Stimulated activated CD4-positive, alpha-beta T cell treated with anti-CD3 and anti-CD28 coated beads, TNF-alpha, amount 100 ng/mL, for 4 hours (primary cell): Measurements from ENCODE around the gene STC2.

ENCODE experiments used
- DNase-seq, 3 experiments: peaks; one replicate each; pipeline ENCODE4 v3.0.0-alpha.2; 2020; ENCODE audit warnings: low read depth in 3 of 3

Gene STC2

GRCh38 chr5:173268750-173269432 is 59.3 kb downstream of the STC2 start:
- DNase-seq, result no peak

GRCh38 chr5:173265433-173265832 is 62.8 kb downstream of the STC2 start:
- no peak for DNase-seq
